GM12892 (cell line): ENCODE data around the gene CEP112.

Experiments
- DNase-seq: peaks from one replicate; pipeline ENCODE4 v3.0.0; 2011; ENCODE audit not compliant: insufficient read length
- FAIRE-seq: peaks from 2 replicates; lab custom pipeline; 2011; peaks lifted over from hg19 to GRCh38; lab: Jason Lieb, UNC
- POLR2A ChIP-seq: IDR thresholded peaks from 2 replicates; pipeline ENCODE4 v1.6.1; 2011; ENCODE audit warnings: low read depth, low read length, control low read depth
- POLR2AphosphoS5 ChIP-seq: IDR thresholded peaks from 2 replicates; pipeline ENCODE4 v1.6.1; 2011; ENCODE audit warnings: low read depth, low read length, control low read depth
- TAF1 ChIP-seq: IDR thresholded peaks from 2 replicates; pipeline ENCODE4 v1.6.1; 2011; ENCODE audit warnings: low read depth, mild to moderate bottlenecking, control low read depth, low read length, borderline replicate concordance

Gene CEP112

GRCh38 chr17:65888649-65889048 lies 303.3 kb downstream of the CEP112 start:
- TF ChIP-seq POLR2AphosphoS5: no peak
- TF ChIP-seq TAF1: no peak
- no peak for TF ChIP-seq POLR2A
- no peak for FAIRE-seq
- no peak for DNase-seq

GRCh38 chr17:65886315-65887245 lies 305.4 kb downstream of the CEP112 start:
- DNase-seq: no peak
- FAIRE-seq: no peak
- TF ChIP-seq POLR2A: no peak
- TF ChIP-seq TAF1: no peak
- no peak for TF ChIP-seq POLR2AphosphoS5

- no peak for DNase-seq
- TF ChIP-seq POLR2AphosphoS5: no peak
- no peak for TF ChIP-seq TAF1
- no peak for TF ChIP-seq POLR2A
- peak; percentile 63 for FAIRE-seq
These were observed 306.2 kb downstream of the CEP112 start for GRCh38 chr17:65885541-65886312.

GRCh38 chr17:65876985-65877384 lies 314.9 kb downstream of the CEP112 start:
- FAIRE-seq (no peak), DNase-seq (no peak)
- TF ChIP-seq POLR2A (no peak), POLR2AphosphoS5 (no peak), TAF1 (no peak)

- DNase-seq (no peak), FAIRE-seq (no peak)
- no peak for TF ChIP-seq TAF1
These were observed 323.1 kb downstream of the CEP112 start for GRCh38 chr17:65868881-65869280.

GRCh38 chr17:65867014-65867413 lies 324.9 kb downstream of the CEP112 start:
- FAIRE-seq (no peak), DNase-seq (no peak)
- TF ChIP-seq TAF1: no peak

- DNase-seq: no peak
- FAIRE-seq: no peak
- TF ChIP-seq TAF1 (no peak), POLR2AphosphoS5 (no peak), POLR2A (no peak)
These were observed 326.1 kb downstream of the CEP112 start for GRCh38 chr17:65865715-65866425.

- FAIRE-seq: no peak
These were observed 327.5 kb downstream of the CEP112 start for GRCh38 chr17:65864394-65864793.

GRCh38 chr17:65857718-65858117 lies 334.2 kb downstream of the CEP112 start:
- FAIRE-seq: no peak
- no peak for DNase-seq
- no peak for TF ChIP-seq POLR2AphosphoS5

More at GRCh38 chr17:65864394-65864793, 327.5 kb downstream of the CEP112 start:
- DNase-seq: no peak
- TF ChIP-seq POLR2AphosphoS5 (no peak), TAF1 (no peak), POLR2A (no peak)

GRCh38 chr17:65856865-65857264 lies 335.1 kb downstream of the CEP112 start:
- FAIRE-seq: no peak
- no peak for DNase-seq
- no peak for TF ChIP-seq TAF1
- TF ChIP-seq POLR2AphosphoS5: no peak
- no peak for TF ChIP-seq POLR2A

- TF ChIP-seq TAF1 (no peak), POLR2AphosphoS5 (no peak), POLR2A (no peak)
- no peak for FAIRE-seq
- no peak for DNase-seq
These were observed 336.3 kb downstream of the CEP112 start for GRCh38 chr17:65855675-65856074.

- TF ChIP-seq TAF1 (no peak), POLR2AphosphoS5 (no peak), POLR2A (no peak)
- no peak for FAIRE-seq
- no peak for DNase-seq
These were observed 336.7 kb downstream of the CEP112 start for GRCh38 chr17:65855245-65855644.
